ENCODE measurements around the gene TYW1B. TPM values are rescaled to one million over a fixed set of nuclear protein-coding genes. Genes with fewer than 3 reads are reported as not detected.
"Not testable (repeated sequence)": the region's sequence is repeated elsewhere in the genome, so short reads cannot be mapped to it uniquely, and the experiment has no call there.

TYW1B gene
- total and polyA plus RNA-seq, 3 experiments from 2014 or later, result 1.5 to 5.1 (median 4.7) TPM

DNA sequence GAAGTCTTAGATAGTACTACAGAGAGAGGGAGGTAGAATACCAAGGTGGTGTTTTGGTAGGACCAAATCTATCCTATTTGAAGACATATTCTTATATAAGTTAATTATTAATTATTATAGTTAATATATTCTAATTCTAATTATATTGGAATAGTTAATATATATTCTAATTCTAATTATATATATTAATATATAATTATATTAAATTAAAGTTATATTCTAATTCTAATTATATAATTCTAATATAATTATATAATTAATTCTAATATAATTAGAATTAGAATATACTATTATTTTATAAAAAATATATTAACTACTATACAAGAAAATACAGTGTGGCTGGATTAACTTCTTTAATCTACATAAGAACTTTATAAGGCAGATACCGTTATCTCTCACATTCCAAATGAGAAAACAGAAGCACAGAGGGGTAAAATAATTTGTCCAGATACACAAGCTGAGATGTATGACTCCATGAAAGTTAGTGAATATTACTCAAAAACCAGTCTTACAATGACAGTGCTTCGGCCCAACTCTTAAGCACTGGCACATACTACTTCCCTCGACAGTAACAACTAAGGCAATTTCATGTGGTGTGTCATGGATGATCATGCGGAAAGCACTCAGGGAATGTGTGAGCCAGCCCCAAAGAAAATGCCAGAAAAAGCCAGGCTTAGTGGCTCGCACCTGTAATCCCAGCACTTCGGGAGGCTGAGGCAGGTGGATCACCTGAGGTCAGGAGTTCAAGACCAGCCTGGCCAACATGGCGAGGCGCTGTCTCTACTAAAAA is 42.6 kb downstream of the TYW1B start:
- CTCF ChIA-PET, result no interaction called here

GRCh38 chr7:72783601-72784370 is 44.2 kb downstream of the TYW1B start:
- H3K9me3 Mint-ChIP-seq; CTCF ChIA-PET; POLR2A ChIA-PET; H3K4me3 Mint-ChIP-seq; H3K4me1 Mint-ChIP-seq; H3K4me1 ChIP-seq (ENCODE audit: insufficient read depth, low read length); H3K27ac ChIP-seq (ENCODE audit: low read depth, low read length); H3K36me3 ChIP-seq (ENCODE audit: insufficient read depth, low read length); H3K27me3 ChIP-seq (ENCODE audit: insufficient read depth, low read length, poor library complexity, severe bottlenecking); H3K4me3 ChIP-seq (ENCODE audit: low read length); DNase-seq; H3K27me3 Mint-ChIP-seq; H3K9me3 ChIP-seq (ENCODE audit: low read length); H3K27ac Mint-ChIP-seq; H3K36me3 Mint-ChIP-seq: not testable (repeated sequence)

More for the DNA sequence above, 42.6 kb downstream of the TYW1B start:
- Histone ChIP-seq H3K9me3 (ENCODE audit: low read length) (no peaks in the 10 kb centered on the region), H3K27me3 (ENCODE audit: insufficient read depth, low read length, poor library complexity, severe bottlenecking) (no peaks in the 10 kb centered on the region), H3K4me1 (ENCODE audit: insufficient read depth, low read length) (no peaks in the 10 kb centered on the region), H3K36me3 (ENCODE audit: insufficient read depth, low read length) (no peaks in the 10 kb centered on the region), H3K27ac (ENCODE audit: low read depth, low read length) (no peak overlapping the region), H3K4me3 (ENCODE audit: low read length) (no peak overlapping the region)
- Mint-ChIP-seq H3K9me3 (no peaks in the 10 kb centered on the region), H3K36me3 (peaks cover 0 to 4% (median 0%) of the 10 kb centered on the region in 3 donors), H3K27ac (peak overlapping the region in 1 of 8 donors; percentile 69), H3K4me1 (no peaks in the 10 kb centered on the region), H3K4me3 (no peak overlapping the region), H3K27me3 (no peaks in the 10 kb centered on the region)
- no peak for DNase-seq
- POLR2A ChIA-PET, result no interaction called here

DNA sequence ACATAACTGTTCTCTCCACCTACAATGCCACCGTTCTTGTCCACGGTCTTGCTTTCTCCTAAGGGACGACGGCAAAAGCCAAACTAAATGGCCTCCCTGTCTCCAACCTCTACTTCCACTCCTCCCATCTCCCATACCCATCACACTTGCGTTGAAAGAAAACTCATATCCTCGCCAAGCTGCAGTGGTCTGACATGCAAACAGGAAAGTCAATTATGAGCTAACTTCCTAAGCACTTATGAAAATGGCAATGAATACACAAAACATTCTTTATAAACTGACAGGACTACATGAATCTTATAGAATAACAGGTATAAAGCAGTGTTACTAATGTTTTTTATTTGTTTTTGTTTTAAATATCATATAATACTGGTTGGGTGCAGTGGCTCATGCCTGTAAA is 46.4 kb downstream of the TYW1B start:
- no peaks in the 10 kb centered on the region for H3K27me3 Mint-ChIP-seq
- POLR2A ChIA-PET, result no interaction called here
- no peak overlapping the region for H3K27ac ChIP-seq (ENCODE audit: low read depth, low read length)
- no peak for DNase-seq
- H3K4me1 ChIP-seq (ENCODE audit: insufficient read depth, low read length), result no peaks in the 10 kb centered on the region
- no peaks in the 10 kb centered on the region for H3K9me3 ChIP-seq (ENCODE audit: low read length)
- no peaks in the 10 kb centered on the region for H3K36me3 ChIP-seq (ENCODE audit: insufficient read depth, low read length)
- no peak overlapping the region for H3K4me3 ChIP-seq (ENCODE audit: low read length)
- no peak overlapping the region for H3K27ac Mint-ChIP-seq
- H3K4me1 Mint-ChIP-seq, result no peaks in the 10 kb centered on the region
- CTCF ChIA-PET, result no interaction called here
- no peak overlapping the region for H3K4me3 Mint-ChIP-seq
- H3K27me3 ChIP-seq (ENCODE audit: insufficient read depth, low read length, poor library complexity, severe bottlenecking), result no peaks in the 10 kb centered on the region
- no peaks in the 10 kb centered on the region for H3K9me3 Mint-ChIP-seq
- peaks cover 5 to 16% (median 6%) of the 10 kb centered on the region in 3 donors for H3K36me3 Mint-ChIP-seq

GRCh38 chr7:72781161-72781560 is 46.8 kb downstream of the TYW1B start:
- H3K27ac ChIP-seq (ENCODE audit: low read depth, low read length), result no peak overlapping the region
- no peak overlapping the region for H3K27ac Mint-ChIP-seq
- no peak overlapping the region for H3K4me3 ChIP-seq (ENCODE audit: low read length)
- H3K27me3 ChIP-seq (ENCODE audit: insufficient read depth, low read length, poor library complexity, severe bottlenecking), result no peaks in the 10 kb centered on the region
- no peaks in the 10 kb centered on the region for H3K36me3 ChIP-seq (ENCODE audit: insufficient read depth, low read length)
- no peaks in the 10 kb centered on the region for H3K4me1 ChIP-seq (ENCODE audit: insufficient read depth, low read length)
- POLR2A ChIA-PET, result no interaction called here
- no peaks in the 10 kb centered on the region for H3K9me3 ChIP-seq (ENCODE audit: low read length)
- H3K36me3 Mint-ChIP-seq, result peaks cover 5 to 16% (median 7%) of the 10 kb centered on the region in 3 donors
- H3K27me3 Mint-ChIP-seq, result no peaks in the 10 kb centered on the region
- H3K4me1 Mint-ChIP-seq, result no peaks in the 10 kb centered on the region
- DNase-seq, result no peak
- CTCF ChIA-PET, result no interaction called here
- no peaks in the 10 kb centered on the region for H3K9me3 Mint-ChIP-seq
- H3K4me3 Mint-ChIP-seq, result no peak overlapping the region

GRCh38 chr7:72780289-72780894 is 47.6 kb downstream of the TYW1B start:
- CTCF ChIA-PET; H3K4me1 ChIP-seq (ENCODE audit: insufficient read depth, low read length); POLR2A ChIA-PET; H3K4me3 ChIP-seq (ENCODE audit: low read length); H3K36me3 ChIP-seq (ENCODE audit: insufficient read depth, low read length); H3K27ac Mint-ChIP-seq; H3K9me3 Mint-ChIP-seq; H3K27me3 ChIP-seq (ENCODE audit: insufficient read depth, low read length, poor library complexity, severe bottlenecking); H3K27me3 Mint-ChIP-seq; H3K9me3 ChIP-seq (ENCODE audit: low read length); DNase-seq; H3K4me3 Mint-ChIP-seq; H3K4me1 Mint-ChIP-seq; H3K27ac ChIP-seq (ENCODE audit: low read depth, low read length): not testable (repeated sequence)
- H3K36me3 Mint-ChIP-seq, result peaks cover 11 to 21% (median 15%) of the 10 kb centered on the region in 3 donors

GRCh38 chr7:72777167-72777566 is 50.8 kb downstream of the TYW1B start:
- H3K4me3 ChIP-seq (ENCODE audit: low read length); H3K36me3 ChIP-seq (ENCODE audit: insufficient read depth, low read length); H3K27me3 Mint-ChIP-seq; H3K4me1 Mint-ChIP-seq; H3K27ac ChIP-seq (ENCODE audit: low read depth, low read length); POLR2A ChIA-PET; DNase-seq; H3K27me3 ChIP-seq (ENCODE audit: insufficient read depth, low read length, poor library complexity, severe bottlenecking); H3K9me3 ChIP-seq (ENCODE audit: low read length); CTCF ChIA-PET; H3K27ac Mint-ChIP-seq; H3K4me3 Mint-ChIP-seq; H3K4me1 ChIP-seq (ENCODE audit: insufficient read depth, low read length); H3K9me3 Mint-ChIP-seq: not testable (repeated sequence)
- H3K36me3 Mint-ChIP-seq, result peaks cover 28 to 43% (median 33%) of the 10 kb centered on the region in 3 donors

- H3K36me3 ChIP-seq (ENCODE audit: insufficient read depth, low read length); H3K27ac ChIP-seq (ENCODE audit: low read depth, low read length); POLR2A ChIA-PET; H3K27ac Mint-ChIP-seq; H3K4me3 Mint-ChIP-seq; DNase-seq; H3K27me3 Mint-ChIP-seq; H3K4me1 ChIP-seq (ENCODE audit: insufficient read depth, low read length); H3K4me3 ChIP-seq (ENCODE audit: low read length); H3K4me1 Mint-ChIP-seq; H3K27me3 ChIP-seq (ENCODE audit: insufficient read depth, low read length, poor library complexity, severe bottlenecking); H3K9me3 Mint-ChIP-seq; H3K9me3 ChIP-seq (ENCODE audit: low read length); CTCF ChIA-PET: not testable (repeated sequence)
- H3K36me3 Mint-ChIP-seq, result peaks cover 35 to 55% (median 40%) of the 10 kb centered on the region in 3 donors
Observed at GRCh38 chr7:72772627-72773026, 55.4 kb downstream of the TYW1B start.

DNA sequence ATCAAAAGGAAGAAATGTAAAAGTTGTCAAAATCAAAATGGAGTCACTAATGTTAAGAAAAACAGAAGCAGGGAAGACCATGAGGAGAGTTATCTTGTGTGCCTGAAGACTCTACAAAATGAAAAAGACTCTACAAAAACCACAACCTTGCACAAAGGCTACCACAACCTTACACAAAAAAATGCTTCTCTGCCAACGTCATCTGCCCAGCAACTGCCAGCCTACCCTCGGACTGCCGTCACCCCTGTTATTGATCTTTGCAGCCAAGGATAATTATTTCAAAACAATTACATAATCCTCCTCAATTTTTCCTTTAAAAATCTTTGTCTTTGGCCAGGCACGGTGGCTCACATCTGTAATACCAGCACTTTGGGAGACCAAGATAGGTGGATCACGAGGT is 61.0 kb downstream of the TYW1B start:
- Mint-ChIP-seq H3K9me3 (peaks cover 0 to 15% (median 11%) of the 10 kb centered on the region in 5 donors), H3K36me3 (peaks cover 9 to 45% (median 38%) of the 10 kb centered on the region in 3 donors)
- CTCF ChIA-PET; H3K4me3 Mint-ChIP-seq; POLR2A ChIA-PET; H3K27ac Mint-ChIP-seq; H3K4me1 ChIP-seq (ENCODE audit: insufficient read depth, low read length); H3K27ac ChIP-seq (ENCODE audit: low read depth, low read length); H3K4me1 Mint-ChIP-seq; DNase-seq; H3K9me3 ChIP-seq (ENCODE audit: low read length); H3K27me3 ChIP-seq (ENCODE audit: insufficient read depth, low read length, poor library complexity, severe bottlenecking); H3K27me3 Mint-ChIP-seq; H3K36me3 ChIP-seq (ENCODE audit: insufficient read depth, low read length); H3K4me3 ChIP-seq (ENCODE audit: low read length): not testable (repeated sequence)
